Iris pigment epithelial cell (primary cell): ENCODE data around the gene NETO2.
"Not testable (repeated sequence)": the region's sequence is repeated elsewhere in the genome, so short reads cannot be mapped to it uniquely, and the experiment has no call there.

ENCODE experiments used
- DNase-seq: peaks from one replicate; pipeline ENCODE4 v3.0.0-alpha.2; 2011; ENCODE audit warnings: low read depth

The NETO2 gene

DNA sequence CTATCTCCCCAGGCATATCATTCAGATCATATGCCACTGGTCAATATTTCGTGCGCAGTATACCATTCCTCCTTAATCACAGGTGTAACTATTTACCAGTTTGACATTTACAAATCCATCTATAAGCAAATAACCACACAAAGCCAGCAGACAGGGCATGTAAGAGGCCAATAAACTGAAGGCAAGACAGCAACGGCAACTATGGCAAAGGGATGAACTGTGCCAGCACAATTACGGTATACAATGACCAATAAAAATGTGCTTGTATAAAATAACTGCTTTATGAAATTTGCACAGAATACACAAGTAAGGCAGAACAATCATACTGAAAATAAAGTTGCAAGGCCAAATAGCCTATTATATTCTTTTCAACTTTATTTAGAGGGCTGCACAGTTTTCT, 9.2 kb downstream of the NETO2 start:
- DNase-seq: no peak

DNA sequence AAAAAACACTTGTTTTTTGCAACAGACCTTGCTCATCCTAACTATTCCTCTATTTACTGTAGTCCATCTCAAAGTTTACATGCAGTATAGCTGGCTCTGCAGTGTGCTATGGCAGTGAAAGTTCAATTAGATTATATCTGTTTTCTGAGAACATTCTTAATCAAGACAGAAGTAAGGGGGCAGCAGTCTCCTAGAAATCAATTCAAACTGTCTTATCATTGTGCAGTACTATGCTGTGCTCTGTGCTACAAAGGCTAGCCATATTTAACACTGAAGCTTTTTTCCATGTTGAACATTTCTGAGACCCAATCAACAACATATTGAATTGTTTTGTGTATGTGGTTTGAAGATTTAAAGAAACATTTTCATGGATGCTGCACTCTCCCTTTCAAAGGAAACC, 11.4 kb downstream of the NETO2 start:
- no peak for DNase-seq

DNA sequence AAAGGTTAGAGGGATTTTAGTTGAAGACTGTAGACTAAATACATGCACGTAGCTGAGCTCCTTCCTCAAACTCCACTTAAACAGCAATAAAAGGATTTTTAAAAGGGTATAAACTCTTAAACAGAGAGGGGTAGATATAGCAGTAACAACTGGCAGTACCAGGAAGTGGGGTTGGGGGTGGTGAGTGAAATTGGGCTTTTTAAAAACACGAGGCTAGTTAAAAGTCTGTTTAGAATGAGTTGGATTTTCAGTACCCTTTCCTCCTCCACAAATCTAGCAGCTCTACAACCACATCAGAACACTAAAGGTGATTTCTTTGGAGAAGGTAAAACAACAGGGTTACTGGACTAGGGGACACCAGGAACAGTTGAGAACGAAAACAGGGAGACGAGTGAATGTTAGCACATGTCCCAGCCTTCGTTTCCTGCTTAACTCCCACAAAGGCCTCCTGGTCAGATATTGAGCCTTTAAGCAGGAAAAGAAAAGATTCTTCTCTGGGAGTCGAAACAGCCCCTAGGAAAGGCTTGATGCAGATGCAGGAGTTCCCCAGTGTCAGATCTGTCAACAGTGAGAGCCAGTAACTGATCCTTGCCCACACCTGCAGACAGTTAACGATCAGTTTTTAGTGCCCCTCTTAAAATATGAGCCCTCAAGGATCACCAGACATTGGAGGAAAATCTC, 13.8 kb downstream of the NETO2 start:
- no peak for DNase-seq

DNA sequence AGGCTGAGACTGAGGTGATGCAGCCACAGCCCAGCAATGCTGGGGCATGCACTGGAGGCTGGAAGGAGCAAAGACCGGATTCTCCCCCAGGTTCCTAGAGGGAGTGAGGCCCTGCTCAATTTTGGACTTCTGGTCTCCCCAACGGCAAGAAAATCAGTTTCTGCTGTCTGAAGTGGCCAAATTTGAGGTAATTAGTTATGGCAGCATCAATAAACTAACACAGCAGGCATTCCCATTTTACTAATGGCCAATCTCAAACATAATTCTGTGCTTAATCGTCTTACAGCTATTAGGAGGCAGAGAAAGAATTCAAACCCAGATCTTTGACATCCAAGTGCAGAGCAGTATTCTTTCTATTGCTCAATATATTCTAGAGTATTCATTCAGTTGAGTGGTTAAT, 16.2 kb downstream of the NETO2 start:
- DNase-seq: no peak

DNA sequence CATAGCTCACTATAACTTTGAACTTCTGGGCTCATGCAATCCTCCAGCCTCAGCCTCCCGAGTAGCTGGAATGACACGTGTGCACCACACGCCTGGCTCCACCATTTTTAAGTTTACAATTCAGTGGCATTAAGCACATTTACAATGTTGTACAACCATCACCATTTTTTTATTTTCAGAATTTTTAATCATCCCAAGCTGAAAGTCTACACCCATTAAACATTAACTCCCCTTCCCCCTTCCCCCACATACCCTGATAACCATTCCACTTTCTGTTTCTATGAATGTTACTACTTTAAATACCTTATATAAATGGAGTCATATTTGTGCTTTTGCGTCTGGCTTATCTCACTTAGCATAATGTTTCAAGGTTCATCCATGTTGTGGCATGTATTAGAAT, 18.0 kb downstream of the NETO2 start:
- no peak for DNase-seq

DNA sequence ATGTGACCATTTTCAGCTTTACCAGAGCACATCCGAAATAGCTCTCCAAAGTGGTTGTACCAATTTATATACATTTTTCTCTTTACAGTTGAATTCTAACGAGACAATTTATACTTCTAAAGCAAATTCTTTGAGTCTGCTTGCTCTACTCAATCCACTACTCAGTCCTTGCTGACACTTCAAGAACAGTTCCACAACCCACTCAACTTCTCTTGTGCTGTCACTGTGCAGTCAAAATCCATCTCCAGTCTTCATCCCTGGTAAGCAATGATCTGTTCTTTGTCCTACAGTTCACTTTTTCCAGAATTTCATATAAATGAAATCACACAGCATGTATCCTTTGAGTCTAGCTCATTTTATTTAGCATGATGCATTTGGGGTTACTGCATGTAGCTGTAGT, 30.6 kb downstream of the NETO2 start:
- no peak for DNase-seq

DNA sequence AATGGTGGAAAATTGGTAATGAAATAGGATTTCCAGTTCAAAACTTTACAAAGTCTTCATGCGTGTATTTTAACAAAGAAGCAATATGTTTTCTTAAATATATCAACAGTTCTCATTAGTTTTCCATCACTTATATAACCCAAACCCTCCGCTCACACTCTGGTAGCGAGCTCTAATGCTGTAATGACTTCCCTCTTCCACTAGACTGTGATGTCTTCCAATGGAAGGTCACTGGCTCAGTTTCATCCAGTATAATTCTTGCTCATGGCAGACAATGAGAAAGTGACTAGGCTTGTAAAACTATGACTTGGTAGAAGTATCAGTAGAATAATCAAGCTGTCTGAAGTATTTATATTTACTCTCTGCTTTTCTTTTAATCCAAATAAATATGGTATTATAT, 32.8 kb downstream of the NETO2 start:
- no peak for DNase-seq

DNA sequence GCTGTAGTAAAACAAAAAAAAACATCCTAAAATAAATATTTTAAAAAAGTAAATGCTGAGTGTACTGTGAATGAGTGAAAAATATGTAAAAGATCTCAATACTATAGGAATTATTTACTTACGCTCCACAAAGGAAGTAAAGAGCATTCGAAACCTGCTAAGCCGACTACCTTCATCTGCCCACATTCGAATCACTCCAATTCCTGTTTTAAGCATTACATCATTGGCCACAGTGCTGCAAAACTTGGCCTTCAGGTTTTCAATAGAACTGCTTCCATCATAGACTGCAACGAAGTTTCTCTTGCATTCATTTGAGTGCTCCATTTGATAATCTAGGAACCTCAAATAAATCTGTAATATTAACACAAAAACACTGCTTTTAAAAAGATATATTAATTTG, 34.4 kb downstream of the NETO2 start:
- DNase-seq: no peak

DNA sequence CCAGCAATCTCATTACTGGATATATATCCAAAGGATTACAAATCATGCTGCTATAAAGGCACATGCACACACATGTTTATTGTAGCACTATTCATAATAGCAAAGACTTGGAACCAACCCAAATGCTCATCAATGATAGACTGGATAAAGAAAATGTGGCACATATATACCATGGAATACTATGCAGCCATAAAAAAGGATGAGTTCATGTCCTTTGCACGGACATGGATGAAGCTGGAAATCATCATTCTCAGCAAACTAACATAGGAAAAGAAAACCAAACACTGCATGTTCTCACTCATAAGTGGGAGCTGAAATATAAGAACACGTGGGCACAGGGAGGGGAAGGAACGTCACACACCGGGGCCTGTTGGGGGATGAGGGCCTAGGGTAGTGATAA, 40.8 kb downstream of the NETO2 start:
- not testable (repeated sequence) for DNase-seq

DNA sequence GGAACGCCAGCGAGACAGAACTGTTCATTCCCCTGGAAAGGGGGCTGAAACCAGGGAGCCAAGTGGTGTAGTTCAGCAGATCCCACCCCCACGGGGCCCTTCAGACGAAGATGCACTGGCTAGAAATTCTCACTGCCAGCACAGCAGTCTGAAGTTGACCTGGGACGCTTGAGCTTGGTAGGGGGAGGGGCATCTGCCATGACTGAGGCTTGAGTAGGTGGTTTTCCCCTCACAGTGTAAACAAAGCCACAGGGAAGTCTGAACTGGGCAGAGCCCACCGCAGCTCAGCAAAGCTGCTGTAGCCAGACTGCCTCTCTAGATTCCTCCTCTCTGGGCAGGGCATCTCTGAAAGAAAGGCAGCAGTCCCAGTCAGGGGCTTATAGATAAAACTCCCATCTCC, 46.6 kb downstream of the NETO2 start:
- DNase-seq: not testable (repeated sequence)

DNA sequence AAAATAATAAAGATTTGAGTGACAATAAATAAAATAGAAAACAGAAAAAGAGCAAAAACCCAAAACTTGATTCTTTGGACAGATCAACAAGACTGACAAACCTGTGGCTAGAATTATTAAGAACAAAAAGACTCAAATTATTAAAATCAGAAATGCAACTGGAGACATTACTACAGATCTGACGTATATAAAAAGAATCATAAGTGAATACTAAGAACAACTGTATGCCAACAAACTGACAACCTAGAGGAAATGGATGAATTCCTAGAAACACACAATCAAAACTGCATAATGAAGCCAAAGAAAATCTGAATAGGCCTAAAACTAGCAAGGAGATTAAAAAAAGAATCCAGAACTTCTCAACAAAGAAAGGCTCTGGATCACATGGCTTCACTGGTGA, 47.4 kb downstream of the NETO2 start:
- DNase-seq: no peak

DNA sequence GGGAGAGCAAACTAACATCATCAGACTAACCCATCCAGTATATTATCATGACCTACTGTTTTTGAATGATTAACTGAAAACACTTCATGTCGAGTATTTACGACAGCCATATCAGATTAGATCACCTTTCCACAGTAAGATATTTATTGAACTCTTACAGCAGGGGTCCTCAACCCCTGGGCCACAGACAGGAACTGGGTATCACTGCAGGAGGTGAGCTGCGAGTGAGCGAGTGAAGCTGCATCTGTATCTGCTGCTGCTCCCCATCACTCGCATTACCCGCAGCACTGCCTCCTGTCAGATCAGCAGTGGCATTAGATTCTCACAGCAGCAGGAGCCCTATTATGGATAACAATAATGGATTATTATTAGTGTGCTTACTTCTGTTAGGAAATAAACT, 59.5 kb downstream of the NETO2 start:
- DNase-seq: no peak

DNA sequence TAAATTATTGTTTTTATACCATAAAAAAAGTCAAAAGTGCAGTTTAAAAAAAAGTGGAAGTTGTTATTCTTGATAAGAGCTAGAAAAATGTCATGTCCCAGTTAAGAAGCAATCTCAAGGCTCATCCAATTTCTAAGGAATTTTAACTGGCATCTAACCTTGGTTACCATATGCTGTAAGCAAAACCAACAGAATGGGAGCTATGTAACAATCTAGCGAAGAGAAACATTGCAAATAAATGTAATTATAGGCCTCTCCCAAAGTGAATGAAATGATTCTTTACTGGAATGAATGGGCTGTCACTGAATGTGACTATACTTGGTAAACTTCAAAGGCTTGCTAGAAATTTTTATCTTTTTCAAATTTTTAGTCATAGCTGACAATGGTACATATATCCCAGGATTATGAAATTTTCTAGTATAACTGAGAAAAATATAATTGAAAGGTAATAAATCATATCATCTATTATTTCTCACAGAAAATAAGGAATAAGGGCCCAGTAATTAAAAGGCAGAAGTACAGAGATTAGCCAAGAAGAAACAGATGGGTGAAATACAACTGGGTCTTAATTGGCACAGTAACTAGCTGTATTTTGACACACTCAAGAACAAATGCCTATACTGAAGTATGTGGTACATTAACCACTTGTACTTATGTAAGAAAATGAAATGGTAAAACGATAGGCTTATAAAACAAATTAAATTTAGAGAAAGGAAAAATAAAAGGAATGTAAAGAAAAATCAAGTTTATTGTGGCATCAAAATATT, 61.5 kb downstream of the NETO2 start:
- DNase-seq: no peak

DNA sequence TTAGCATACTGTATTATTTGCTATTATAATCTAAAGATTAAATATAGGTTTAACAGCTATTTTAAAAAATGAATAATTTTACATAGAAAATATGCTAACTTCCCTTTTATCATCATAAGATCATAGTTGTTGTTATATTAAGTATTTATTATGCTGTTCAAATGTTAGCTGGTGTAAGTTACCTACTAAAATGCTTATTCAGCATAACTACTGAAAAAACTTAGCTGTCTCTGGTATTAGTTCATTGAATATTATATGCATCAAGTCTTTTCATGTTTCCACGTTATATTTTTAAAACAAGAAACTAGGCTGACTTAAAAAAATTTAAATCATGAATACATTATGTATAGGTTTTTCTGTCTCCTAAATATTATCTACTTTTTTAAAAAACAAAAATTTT, 62.6 kb downstream of the NETO2 start:
- no peak for DNase-seq

DNA sequence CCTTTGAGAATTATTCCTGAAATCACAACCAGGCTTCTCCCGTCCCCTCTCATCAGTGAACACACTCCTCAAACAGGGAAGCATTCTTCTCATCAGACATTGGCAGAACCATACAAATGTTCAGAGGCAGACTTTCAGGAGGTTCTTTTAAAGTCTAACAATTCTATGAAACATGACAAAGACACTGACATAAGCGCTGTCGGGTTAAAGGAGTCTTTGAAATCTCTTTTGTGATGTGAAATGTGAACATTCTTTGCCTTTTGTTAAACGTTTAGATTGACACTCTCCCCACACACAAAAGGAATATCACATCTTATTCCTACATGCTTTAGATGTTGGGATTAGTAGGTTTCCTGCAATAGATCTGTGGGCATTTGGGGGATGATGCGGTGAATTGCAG, 63.9 kb downstream of the NETO2 start:
- no peak for DNase-seq

DNA sequence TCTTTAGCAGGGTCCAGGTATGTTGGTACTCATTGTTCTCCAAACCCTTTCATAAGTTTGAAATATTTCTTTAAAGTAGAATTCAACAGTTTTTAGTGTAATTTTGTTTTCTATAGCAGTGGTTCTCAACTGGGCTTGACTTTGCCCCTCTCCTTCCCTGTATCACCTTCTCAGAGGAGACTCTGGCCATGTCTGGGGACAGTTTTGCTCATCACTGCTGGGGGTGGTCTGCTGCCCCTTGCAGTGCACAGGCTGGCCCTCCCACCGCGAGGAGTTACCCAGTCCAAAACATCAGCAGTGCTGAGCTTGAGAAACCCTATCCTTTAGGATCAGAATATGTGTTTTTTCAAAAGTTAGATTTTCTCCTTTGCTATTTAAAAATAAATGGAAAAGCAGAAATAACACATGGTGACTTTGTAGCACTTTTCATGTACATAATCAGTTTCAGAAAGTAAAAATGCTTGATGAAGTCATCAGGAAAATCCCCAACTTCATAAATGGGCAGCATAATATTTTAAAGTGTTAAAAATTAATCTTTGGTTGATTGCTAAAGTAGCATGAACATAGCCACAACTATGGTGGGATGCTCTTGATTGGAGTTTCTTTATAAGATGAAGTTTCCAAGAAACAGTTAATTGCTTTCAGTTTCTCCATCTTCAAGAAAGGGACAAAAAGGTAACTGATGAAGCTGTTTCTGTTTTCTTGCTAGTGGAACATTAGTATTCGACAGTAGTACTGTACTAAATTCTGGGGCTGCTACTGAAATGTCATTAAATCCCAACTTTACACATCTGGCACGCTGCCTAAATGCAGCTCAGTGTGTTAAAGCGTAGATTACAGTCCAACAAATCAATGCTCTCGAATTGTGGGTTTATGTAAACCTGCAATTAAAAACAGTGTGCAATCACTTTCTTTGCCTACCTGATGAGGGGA, 70.3 kb downstream of the NETO2 start:
- DNase-seq: no peak

DNA sequence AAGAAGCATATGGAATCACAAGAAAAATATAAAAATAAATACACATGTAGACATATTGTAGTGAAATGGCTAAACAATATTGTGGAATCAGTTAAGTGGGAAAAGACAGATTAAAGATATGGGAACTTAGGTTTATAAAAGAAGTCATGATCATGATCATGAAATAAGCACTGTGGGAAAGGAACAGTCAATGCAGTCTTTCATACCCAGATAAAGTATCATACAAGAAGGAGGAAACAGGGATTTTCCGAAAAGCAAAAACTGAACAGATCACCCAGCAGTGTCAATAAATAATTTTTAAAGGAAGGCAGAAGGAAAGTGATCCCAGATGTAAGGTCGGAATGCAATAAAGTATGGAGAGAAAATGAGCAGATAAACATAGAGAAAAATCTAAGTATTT, 71.6 kb downstream of the NETO2 start:
- no peak for DNase-seq

DNA sequence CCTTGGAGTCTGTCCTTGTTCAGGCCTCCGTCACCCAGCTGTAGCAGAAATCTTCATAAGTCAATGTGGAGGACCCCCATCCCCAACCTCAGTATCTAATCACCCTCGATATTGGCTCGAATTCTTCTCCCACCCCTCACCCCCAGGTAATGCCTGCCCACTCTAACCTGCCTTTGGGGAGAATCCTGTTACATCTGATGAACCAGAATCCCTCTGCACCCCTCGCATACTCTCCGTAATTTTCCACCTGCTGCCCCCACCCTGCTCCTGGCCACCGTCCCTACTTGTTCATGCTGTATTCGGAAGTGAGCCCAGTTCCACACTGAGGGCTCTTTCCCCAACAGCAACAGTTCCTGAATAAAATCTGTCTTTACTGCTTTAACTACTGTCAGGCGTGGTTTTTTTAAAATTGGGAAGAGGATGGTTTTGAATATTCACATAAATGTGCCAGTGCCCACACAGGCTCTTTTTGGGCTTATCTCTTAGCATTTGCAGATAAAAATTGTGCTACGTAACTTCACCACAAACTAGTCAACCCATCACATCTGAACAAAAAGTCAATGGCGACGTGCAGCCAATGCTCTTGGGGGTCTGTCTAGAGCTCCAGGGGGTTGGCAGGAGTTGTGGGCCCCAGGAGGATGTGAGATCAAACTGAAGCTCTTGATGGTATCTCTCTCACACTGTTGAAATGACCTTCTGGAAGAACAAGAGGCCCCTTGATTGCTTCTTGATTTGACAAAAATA, 73.7 kb downstream of the NETO2 start:
- DNase-seq: no peak

DNA sequence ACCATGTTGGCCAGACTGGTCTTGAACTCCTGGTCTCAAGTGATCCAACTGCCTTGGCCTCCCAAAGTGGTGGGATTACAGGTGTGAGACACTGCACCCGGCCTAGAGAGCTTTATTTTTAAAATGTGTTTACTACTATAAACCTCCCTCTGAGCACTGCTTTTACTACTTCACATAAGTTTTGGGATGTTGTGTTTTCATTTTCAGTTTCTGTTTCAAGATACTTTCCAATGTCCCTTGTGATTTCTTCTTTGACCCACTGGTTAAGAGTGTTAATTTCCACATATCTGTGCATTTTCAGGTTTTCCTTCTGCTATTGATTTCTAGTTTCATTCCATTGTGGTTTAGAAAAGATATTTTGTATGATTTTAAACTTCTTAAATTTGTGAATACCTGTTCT, 74.4 kb downstream of the NETO2 start:
- no peak for DNase-seq

DNA sequence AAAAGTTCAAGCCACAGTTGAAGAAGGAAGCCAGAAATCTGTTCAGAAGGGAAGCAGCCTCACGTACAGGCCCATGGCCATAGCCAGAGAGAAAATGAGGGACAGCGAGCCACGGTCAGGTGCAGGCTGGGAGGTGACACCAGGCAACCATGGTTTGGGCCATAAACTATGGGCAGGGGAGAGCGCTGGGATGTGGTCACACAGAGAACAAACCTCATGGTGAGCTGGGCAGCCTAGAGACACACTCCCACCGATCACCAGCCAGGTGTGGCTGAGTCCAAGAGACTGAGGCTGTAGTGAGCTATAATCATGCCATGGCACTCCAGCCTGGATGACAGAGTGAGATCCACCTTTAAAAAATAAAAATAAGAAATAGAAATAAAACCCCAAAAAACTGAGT, 76.5 kb downstream of the NETO2 start:
- no peak for DNase-seq

DNA sequence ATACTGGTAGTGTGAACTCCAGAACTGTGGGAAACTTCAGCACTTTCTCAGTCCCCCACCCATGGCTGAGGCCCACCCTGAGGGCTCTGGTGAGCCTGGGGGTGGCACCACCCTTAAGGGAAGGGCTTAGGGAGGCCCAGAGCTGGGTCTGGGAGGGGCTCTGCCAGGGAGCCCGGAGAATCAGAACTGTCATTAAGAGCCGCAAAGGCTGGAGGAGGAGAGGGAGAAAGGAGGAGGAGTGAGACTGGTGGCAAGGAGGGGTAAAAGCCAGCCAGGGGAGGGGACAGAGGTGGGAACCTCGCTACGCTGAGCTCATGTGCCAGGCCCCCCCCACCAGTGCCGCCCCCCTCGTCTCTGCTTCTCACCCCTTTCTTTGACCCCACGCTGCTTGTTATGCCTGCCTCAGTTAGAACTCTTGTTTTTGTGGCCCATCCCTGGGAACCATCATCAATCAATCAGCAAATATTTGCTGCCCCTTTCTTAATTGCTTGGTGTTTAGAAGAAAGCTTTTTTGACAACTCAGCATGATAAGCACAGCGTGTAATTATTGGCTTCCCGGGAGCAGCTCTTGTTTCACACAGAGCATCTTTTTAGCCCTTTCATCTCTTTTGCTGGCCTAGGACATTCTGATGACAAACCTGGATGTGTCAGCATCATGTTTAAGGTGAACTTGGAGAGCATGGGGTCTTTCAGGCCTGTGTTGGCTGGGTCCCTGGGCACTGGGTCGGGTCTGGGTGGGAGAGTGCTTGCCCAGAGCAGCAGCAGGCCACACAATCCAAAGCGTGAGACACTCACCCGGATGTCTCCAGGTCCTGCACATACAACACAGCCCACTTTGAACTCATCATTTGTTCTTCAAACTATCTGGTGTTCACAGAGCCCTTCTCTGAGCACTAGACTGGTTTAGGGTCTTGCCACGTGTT, 77.7 kb downstream of the NETO2 start:
- DNase-seq: no peak
